Astrocyte of the hippocampus (primary cell): ENCODE data around the gene CERCAM.
"Not testable (repeated sequence)": the region's sequence is repeated elsewhere in the genome, so short reads cannot be mapped to it uniquely, and the experiment has no call there.

Source experiments
- DNase-seq: peaks from one replicate; pipeline ENCODE4 v3.0.0; 2011; ENCODE audit warnings: low read depth, low spot score

The CERCAM gene

DNA sequence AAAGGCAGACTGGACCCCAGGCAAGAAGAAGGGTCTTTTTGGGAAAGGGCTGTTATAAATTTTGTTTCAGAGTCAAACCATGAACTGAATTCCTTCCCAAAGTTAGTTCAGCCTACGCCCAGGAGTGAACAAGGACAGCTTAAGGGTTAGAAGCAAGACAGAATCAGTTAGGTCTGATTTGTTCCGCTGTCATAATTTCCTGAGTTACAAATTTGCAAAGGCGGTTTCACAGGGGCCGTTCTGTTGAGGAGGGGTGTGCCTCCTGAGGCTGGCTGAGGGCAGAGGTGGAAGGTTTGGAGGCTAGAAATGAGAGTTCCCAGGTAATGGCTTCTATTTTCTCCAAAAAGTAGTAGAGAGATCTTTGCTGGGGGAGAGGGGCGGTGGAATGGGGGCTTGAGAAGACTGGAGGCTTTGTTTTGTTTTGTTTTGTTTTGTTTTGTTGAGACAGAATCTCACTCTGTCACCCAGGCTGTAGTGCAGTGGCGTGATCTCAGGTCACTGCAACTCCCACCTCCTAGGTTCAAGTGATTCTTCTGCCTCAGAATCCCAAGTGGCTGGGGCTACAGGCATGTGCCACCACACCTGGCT lies 4.1 kb upstream of the CERCAM start:
- DNase-seq: no peak

DNA sequence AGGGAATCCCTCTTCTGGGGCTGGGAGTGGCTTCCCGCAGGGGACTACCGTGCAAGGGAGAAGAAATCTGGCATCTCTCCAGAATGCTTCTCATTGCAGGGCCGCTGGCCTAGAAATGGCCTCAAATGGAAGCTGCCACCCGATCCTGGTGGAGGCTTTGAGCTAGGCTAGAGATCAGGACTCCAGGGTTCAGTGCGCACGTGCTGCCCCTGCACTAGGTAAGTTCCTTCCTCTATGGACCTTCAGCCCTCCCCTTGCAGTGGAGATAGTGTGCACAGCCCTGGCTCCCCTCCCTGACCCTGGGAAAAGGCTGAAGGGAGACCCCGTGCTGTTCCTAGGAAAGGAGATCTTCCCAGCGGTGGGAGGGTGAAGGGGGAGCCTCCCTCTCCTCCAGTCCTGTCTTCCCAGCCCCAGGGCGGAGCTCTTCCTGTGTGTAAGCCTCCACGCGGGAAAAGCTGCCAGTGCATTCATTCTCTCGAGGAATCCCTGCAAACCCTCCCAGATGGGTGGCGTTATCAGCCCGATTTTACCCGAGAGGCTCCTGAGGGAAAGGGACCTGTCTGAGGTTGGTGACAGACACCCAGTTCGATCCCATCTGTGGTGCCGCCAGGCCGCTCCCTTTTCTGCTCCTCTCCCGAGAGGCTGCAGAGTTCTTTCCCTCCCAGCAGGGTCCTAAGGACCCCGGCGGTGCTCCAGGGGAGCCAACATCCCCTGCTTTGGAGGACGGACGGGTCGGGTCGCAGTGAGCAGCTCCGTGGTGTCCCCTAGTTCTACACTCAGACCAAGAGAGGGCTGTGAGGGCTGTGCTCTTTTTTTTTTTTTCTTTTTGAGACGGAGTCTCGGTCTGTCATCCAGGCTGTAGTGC lies 1.4 kb upstream of the CERCAM start:
- peak; percentile 50 for DNase-seq

DNA sequence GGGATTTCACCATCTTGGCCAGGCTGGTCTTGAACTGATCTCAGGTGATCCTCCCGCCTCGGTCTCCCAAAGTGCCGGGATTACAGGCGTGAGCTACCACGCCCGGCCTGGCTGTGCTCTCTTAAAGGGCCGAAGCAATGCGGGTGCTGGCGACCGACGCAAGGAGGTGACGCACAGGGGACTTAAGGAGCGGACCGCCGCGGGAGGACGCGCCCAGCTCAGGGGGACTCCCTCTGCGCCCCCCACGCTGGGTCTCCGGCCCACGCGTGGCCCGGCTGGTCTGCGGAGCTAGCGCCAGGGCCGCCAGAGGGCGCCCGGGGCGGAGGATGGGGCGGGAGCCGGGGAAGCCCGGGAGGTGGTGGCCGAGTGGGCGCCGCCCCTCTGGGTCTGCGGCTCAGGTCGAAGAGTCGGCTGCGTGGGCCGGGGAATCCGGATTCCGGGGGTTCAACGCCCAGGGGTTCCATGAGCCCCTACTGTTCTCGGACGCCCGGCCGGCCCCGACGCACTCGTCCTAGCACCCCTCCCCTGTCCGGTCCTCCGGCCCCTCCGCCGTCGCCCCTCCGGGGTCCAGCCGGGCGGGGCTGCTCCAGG lies 502 bp upstream of the CERCAM start:
- DNase-seq: peak; percentile 91

DNA sequence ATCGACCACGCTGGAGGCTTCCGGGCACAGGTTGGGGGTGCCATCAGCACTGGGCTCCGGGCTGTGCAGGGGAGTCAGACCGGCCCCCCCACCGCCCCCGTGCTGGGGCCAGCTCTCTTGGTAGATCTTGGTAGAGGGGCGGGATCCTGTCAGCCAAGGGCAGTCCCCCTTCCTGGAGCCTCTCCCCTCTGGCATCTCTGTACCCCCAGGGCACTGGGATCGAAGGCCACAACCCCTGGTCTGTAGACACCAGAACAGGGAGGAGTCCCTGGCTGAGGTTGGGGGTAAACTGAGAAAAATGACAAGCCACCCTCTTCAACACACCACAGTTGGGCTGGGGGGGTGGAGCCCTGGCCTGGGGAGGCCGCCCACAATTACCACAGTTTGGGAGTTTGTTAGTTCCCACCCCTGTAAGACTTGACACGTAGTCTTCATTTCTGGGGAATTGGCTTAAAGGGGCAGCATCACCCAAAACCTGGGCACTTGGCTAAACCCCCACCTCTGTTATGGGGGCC lies 882 bp downstream of the CERCAM start:
- no peak for DNase-seq

DNA sequence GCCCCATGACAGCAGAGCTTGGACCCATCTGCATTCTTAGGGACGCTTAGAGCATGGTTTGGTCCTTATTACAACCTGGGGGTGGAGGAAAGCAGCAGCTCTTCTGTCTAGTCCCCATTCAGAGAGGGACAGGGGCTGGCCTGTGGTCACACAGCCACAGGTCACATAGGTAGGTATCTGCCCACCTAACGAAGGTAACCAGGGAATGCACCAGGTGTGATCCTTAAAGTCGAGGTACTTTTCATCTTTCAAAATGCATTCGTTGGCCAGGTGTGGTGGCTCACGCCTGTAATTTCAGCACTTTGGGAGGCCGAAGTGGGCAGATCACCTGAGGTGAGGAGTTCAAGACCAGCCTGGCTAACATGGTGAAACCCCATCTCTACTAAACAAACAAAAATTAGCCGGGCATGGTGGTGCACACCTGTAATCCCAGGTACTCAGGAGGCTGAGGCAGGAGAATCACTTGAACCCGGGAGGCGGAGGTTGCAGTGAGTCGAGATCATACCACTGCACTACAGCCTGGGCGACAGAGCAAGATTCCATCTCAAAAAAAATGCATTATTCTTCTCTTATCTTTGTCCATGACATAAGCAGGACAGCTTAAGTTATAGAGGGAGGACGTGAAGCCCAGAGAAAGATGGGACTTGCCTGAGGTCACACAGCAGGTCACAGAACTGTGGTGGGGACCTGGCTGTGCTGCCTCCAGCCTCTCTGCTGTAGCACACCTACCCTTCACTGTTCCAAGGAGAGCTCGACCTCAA lies 1.5 kb downstream of the CERCAM start:
- not testable (repeated sequence) for DNase-seq

DNA sequence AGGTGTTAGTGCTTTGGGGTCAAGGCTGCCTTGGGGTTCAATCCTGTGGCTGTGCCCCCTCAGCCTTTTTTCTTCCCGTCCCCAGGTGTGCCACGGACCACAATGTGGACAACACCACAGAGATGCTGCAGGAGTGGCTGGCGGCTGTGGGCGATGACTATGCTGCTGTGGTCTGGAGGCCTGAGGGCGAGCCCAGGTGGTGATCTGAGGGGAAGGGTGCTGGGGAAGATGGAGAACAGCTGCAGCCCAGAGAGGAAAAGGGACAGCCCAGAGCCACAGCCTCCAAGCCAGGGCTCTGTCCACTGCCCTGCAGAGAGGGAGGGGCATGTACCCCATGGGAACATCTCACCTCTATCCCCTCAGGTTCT lies 2.1 kb downstream of the CERCAM start:
- no peak for DNase-seq

DNA sequence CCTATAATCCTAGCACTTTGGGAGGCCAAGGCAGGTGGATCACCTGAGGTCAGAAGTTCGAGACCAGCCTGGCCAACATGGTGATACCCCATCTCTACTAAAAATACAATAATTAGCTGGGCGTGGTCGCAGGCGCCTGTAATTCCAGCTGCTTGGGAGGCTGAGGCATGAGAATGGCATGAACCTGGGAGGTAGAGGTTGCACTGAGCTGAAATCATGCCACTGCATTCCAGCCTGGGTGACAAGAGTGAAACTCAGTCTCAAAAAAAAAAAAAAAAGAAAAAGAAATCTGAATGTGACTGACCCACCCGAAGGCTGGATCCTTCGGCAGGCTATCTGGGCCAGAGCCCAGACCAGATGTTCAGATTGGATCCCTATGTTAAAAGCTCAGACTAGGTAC lies 2.7 kb downstream of the CERCAM start:
- DNase-seq: not testable (repeated sequence)

DNA sequence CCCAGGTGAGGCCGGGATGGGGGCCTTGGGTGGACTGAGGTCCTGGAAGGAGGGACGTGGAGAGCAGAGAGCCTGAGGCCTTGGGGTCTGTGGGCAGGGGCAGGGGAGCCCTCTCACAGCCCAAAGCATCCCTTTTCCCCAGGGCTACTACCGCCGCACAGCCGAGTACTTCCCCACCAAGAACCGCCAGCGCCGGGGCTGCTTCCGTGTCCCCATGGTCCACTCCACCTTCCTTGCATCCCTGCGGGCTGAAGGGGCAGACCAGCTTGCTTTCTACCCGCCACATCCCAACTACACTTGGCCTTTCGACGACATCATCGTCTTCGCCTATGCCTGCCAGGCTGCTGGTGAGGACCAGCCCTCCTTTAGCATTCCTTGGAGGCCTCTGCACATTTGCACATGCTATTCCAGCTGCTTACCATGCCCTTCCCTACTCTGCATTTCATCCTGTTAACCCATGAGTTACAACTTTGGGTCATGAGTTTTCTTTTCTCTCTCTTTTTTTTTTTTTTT lies 3.7 kb downstream of the CERCAM start:
- no peak for DNase-seq

DNA sequence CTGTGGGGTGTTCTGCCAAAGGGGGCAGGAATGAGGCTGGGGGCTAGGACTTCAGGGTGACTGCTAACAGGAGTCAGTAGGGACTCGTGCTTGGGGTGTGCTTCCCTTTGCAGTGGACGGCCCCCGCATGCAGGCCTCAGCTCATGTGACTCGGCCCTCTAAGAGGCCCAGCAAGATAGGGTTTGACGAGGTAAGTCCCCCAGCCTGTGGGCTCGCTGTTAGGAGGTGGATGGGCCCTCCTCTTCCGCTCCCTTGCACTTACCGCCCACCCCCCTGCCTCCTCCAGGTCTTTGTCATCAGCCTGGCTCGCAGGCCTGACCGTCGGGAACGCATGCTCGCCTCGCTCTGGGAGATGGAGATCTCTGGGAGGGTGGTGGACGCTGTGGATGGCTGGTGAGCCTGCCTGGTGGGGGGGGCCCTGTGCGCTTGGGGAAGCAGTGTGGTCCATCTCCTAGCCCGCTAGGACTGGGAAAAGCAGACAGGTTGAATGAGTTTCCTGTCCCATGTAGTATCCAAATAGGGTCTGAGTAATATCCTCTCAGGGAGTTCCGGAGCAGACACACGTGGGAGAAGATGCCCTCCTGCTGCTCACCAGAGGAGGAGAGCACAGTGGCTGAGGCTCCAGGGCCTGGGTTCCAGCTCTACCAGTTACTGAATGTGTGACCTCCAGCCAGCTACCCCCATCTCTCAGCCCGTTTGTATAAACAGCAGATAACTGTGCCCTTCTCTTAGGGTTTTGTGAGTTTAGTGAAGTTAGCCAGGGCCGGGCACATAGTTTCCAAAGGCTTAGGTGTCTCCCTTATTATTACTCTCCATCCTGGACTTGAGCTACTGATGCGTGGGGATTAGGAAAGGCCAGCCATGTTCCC lies 8.2 kb downstream of the CERCAM start:
- peak; percentile 34 for DNase-seq

DNA sequence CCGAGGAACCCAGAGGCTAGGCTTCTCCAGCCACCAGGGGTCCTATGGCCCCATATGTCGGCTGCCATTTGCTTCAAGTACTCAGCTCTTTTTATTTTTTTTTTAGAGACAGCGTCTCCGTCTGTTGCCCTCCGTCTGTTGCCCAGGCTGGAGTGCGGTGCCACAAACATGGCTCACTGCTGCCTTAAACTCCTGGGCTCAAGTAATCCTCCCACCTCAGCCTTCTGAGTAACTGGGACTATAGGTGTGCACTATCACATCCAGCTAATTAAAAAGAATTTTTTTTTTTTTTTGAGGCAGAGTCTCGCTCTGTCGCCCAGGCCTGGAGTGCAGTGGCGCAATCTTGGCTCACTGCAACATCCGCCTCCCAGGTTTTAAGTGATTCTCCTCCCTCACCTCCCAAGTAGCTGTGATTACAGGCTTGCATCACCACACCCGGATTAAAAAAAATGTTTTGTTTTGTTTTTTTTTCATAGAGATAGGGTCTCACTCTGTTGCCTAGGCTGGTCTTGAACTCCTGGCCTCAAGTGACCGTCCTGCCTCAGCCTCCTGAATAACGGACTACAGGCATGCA lies 8.9 kb downstream of the CERCAM start:
- DNase-seq: no peak

DNA sequence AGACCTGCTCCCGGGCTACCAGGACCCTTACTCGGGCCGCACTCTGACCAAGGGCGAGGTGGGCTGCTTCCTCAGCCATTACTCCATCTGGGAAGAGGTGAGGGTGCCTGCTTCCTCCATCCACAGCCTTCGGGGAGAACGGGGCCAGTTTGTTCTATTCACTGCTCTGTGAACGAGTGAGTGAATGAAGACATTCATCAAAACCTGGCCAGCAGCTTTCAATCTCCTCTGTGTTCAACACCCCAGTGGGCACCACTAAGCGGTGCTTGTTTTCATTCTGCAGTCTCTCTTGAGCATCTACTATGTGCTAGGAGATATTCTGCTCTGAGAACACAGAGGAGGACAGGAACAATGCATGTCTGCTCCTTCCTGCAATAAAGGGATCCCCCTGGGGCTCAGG lies 10.6 kb downstream of the CERCAM start:
- no peak for DNase-seq

DNA sequence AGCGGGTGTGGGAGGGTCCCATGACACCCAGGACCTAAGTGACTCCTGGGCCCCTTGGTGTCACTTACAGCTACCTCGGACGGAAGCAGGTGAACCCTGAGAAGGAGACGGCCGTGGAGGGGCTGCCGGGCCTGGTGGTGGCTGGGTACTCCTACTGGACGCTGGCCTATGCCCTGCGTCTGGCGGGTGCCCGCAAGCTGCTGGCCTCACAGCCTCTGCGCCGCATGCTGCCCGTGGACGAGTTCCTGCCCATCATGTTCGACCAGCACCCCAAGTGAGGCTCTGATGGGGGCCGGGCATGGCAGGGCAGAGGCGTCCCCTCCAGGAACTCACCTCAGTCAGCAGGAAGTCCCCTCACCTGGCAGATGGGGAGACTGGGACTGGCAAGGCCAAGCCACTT lies 13.7 kb downstream of the CERCAM start:
- no peak for DNase-seq

DNA sequence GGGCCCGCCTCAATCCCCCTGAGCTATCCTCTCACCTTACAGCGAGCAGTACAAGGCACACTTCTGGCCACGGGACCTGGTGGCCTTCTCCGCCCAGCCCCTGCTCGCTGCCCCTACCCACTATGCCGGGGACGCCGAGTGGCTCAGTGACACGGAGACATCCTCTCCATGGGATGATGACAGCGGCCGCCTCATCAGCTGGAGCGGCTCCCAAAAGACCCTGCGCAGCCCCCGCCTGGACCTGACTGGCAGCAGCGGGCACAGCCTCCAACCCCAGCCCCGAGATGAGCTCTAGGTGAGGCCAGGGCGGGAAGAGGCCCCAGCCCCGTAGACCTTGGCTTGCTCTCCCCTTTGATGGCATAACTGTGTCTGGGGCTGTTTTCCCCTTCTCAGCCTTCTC lies 15.0 kb downstream of the CERCAM start:
- no peak for DNase-seq

DNA sequence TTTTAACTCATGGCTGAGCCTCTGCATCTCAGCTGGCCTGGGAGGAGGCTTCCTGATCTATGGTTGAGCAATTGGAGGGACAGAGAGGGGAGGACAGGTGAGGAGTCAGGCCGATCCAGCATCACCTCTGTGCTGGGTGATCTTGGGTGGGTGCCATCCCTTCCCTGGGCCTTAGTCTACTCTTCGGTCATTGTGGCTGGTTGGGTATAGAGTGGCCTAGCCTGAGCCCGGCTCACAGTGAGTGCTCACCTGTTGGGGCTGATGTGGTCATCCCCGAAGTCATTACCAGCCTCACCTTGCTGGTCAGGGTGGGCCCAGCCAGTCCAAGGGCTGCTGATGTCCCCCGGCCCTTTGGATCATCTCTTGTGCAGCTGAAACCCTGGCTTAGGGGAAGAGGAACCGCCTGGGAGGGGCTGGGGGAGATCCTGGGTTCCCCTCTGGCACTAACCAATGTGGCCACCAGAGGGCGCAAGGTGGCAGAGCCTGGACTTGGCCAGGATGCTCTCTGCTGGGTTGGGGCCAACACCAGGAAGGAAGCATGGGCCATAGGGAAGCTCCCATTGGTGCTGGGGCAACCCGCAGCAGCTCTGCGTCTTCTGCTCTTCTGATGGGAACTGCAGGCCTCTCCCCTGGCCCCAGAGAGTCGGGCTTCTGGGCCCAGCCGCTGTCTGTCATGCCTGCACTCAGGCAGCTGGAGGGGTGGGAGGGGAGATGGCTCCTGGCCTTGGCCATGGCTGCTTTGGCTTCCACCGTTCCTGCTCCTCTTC lies 17.9 kb downstream of the CERCAM start:
- DNase-seq: peak; percentile 87

DNA sequence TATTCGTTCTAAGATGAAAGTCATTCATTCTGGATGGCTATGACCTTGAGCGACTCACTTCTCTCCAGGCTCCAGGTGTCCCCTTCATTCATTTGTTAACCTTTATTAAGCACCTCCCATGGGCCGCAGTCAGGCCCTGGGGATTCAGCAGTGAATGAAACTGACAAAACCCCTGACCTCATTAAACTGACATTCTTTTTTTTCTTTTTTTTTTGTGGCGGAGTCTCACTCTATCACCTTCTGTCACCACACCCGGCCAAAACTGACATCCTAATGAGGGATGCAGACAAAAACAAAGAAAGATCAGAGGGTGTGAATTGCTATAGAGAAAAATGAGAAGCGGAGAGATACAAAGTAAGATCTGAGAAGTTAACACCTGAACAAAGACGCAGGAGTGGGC lies 18.6 kb downstream of the CERCAM start:
- DNase-seq: no peak

DNA sequence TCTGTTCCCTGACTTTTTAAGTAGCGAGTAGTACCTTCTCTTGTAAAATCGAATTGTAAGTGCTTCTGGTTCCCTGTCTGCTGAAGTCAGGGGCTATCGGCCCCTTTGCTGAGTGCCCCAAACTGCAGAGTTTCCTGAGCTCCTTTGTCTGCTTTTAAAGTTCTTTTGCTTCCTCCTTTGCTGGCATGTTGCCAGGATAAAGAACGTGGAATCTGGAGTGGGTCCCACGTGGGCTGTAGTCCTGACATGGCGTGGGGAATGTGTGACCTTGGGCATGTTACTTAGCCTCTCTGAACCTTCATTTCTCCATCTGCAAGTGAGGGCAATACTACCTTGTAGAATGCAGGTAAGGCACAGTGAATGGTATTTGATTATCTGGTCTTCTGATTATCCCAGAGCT lies 21.5 kb downstream of the CERCAM start:
- no peak for DNase-seq

DNA sequence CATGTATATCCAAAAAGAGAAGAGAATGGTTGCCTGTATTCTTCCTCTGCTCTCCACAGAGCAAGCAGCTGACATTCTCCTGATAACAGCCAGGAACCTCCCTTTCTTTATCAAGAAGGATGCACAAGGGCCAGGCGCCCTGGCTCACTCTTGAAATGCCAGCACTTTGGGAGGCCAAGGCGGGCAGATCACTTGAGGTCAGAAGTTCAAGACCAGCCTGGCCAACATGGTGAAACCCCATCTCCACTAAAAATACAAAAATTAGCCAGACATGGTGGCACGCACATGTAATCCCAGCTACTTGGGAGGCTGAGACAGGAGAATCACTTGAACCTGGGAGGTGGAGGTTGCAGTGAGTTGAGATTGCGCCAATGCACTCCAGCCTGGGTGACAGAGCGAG lies 25.8 kb downstream of the CERCAM start:
- DNase-seq: not testable (repeated sequence)

DNA sequence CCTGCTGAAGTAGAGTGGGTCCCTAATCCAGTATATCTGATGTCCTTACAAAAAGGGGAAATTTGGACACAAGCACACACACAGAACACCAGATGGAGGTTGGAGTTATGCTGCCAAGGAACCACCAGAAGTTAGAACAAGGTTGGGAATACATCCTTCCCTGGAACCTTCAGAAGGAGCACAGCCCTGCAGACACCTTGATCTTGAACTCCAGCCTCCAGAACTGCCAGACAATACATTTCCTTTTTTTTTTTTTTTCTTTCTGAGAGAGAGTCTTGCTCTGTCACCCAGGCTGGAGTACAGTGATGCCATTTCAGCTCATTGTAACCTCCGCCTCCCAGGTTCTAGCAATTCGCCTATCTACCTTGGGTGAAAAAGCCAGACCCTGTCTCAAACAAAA lies 28.1 kb downstream of the CERCAM start:
- no peak for DNase-seq

DNA sequence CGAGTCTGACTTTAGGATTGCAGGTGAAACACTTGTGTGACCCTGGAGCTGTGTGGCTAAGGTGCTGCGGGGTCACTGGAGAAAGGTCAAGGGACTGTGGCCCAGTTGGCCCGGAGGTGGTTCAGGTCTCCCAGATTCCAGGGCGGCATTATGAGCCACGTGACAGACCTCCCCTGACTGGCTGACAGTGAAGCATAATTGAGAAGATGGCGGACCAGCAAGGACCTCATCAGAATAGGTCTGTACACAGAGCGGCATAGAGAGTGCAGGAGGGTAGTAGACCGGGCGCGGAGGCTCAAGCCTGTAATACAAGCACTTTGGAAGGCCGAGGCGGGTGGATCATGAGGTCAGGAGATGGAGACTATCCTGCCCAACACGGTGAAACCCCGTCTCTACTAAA lies 34.3 kb downstream of the CERCAM start:
- DNase-seq: no peak
